ENCODE results near the gene LRRC8C. TPM values are rescaled to one million over a fixed set of nuclear protein-coding genes. Genes with fewer than 3 reads are reported as not detected.
A peak's percentile ranks its signal among the peaks of the same experiment; 100 is the strongest.

LRRC8C gene
- total RNA-seq, 1 donor from 2014 or later: 12.6 TPM

DNA sequence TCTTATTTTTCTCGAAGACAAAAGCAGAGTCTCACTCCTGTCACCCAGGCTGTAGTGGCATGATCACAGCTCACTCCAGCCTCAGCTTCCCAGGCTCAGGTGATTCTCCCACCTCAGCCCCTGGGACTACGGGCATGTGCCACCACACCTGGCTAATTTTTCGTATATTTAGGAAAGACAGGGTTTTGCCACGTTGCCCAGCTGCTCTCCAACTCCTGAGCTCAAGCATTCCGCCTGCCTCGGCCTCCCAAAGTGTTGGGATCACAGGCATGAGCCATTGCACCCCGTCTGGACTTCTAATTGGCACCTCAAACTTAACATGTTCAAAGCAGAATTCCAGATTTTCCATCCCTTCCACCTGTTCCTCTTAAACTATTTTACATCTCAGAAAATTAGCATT lies 19.0 kb upstream of the LRRC8C start:
- intact Hi-C loops (cut with DNase I): no loop called here
- Histone ChIP-seq H3K4me3 (no peak overlapping the region), H3K4me1 (peaks cover 3% of the 10 kb centered on the region), H3K27me3 (no peaks in the 10 kb centered on the region), H3K36me3 (no peaks in the 10 kb centered on the region), H3K9me3 (no peaks in the 10 kb centered on the region), H3K27ac (no peak overlapping the region)
- no peak for ATAC-seq
- no peak for DNase-seq
- TF ChIP-seq, protein P1, sequence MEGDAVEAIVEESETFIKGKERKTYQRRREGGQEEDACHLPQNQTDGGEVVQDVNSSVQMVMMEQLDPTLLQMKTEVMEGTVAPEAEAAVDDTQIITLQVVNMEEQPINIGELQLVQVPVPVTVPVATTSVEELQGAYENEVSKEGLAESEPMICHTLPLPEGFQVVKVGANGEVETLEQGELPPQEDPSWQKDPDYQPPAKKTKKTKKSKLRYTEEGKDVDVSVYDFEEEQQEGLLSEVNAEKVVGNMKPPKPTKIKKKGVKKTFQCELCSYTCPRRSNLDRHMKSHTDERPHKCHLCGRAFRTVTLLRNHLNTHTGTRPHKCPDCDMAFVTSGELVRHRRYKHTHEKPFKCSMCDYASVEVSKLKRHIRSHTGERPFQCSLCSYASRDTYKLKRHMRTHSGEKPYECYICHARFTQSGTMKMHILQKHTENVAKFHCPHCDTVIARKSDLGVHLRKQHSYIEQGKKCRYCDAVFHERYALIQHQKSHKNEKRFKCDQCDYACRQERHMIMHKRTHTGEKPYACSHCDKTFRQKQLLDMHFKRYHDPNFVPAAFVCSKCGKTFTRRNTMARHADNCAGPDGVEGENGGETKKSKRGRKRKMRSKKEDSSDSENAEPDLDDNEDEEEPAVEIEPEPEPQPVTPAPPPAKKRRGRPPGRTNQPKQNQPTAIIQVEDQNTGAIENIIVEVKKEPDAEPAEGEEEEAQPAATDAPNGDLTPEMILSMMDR (IDR thresholded peaks at IDR 0.05): no peak

GRCh38 chr1:89615676-89616598 lies 17.0 kb upstream of the LRRC8C start:
- intact Hi-C loops (cut with DNase I): no loop called here
- Histone ChIP-seq H3K9me3 (no peaks in the 10 kb centered on the region), H3K4me3 (no peak overlapping the region), H3K36me3 (no peaks in the 10 kb centered on the region), H3K27me3 (no peaks in the 10 kb centered on the region), H3K27ac (no peak overlapping the region), H3K4me1 (no peaks in the 10 kb centered on the region)
- DNase-seq (no peak), ATAC-seq (peak; percentile 84)
- TF ChIP-seq, protein P1 (IDR thresholded peaks at IDR 0.05): peak; percentile 51

DNA sequence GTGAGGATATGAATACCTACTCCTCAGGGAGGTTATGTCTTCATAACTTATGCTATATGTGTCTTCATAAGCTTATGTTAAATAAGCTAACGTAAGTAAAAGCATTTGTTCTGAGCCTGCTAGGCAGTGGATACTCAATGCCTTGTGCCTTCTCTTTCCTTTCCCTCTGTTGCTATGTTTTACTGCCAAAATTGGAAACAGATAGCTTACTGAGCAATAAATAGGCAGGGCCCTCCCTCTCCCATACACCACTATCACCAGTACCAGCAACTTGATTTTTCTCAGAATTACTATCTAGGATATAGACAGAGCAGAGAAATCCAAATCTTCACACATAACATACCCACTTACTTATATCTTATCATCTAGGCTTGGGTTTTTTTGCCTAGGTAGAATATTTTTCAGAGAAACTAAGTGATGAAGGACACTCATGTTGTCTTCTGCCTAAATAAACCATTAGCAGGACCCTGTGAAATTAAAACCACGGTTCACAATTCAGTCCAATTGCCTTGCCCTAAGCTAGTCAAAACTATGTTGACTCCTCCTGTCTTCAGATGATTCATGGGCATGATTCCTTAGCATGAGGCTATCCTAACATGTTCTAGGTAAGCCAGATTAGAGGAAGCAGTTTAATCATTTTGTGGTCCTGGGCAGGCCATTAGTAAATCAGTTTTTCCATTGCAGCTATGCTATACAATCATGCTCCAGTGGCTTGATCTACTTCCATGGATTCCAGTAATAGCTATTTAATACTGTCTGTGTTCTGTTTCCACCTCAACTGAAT lies 15.9 kb upstream of the LRRC8C start:
- intact Hi-C loops (cut with DNase I): no loop called here
- ATAC-seq: no peak
- Histone ChIP-seq H3K4me3 (no peak overlapping the region), H3K27ac (no peak overlapping the region), H3K4me1 (no peaks in the 10 kb centered on the region), H3K27me3 (no peaks in the 10 kb centered on the region), H3K9me3 (no peaks in the 10 kb centered on the region), H3K36me3 (no peaks in the 10 kb centered on the region)
- TF ChIP-seq, protein P1 (IDR thresholded peaks at IDR 0.05): no peak
- no peak for DNase-seq

- Histone ChIP-seq H3K36me3 (no peaks in the 10 kb centered on the region), H3K4me1 (no peaks in the 10 kb centered on the region), H3K4me3 (no peak overlapping the region), H3K27ac (no peak overlapping the region), H3K27me3 (no peaks in the 10 kb centered on the region), H3K9me3 (no peaks in the 10 kb centered on the region)
- intact Hi-C loops (cut with DNase I): no loop called here
- TF ChIP-seq, protein P1 (IDR thresholded peaks at IDR 0.05): no peak
- DNase-seq (no peak), ATAC-seq (no peak)
Observed at GRCh38 chr1:89620664-89621063, 12.3 kb upstream of the LRRC8C start.

DNA sequence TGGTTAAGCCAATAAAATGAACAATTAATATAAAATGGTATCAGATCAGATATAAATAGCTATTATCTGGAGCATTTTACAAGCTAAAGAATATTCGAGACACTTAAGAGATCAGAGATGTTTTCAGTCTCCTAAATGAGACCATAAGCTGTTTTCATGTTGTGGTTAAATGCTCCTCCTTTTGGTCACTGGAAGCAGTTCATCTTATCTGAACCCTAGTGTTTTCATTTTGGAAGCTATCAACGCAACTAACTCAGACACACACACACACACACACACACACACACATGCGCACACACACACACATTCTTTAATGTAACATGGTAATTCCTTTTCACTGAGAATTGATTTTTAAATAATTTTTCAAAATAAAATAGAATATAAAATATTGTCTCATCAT lies 10.0 kb upstream of the LRRC8C start:
- Histone ChIP-seq H3K27me3 (no peaks in the 10 kb centered on the region), H3K27ac (no peak overlapping the region), H3K4me3 (no peak overlapping the region), H3K36me3 (no peaks in the 10 kb centered on the region), H3K4me1 (no peaks in the 10 kb centered on the region), H3K9me3 (no peaks in the 10 kb centered on the region)
- ATAC-seq (no peak), DNase-seq (no peak)
- TF ChIP-seq, protein P1 (IDR thresholded peaks at IDR 0.05): no peak
- intact Hi-C loops (cut with DNase I): no loop called here

Measured in upper lobe of right lung (tissue), 1 donor.